Kidney epithelial cell (primary cell): Measurements from ENCODE around the gene MYH9. TPM values are rescaled to one million over a fixed set of nuclear protein-coding genes. Genes with fewer than 3 reads are reported as not detected.

Experiments used
- DNase-seq: peaks from one replicate; pipeline ENCODE4 v3.0.0-alpha.2; 2010; ENCODE audit warnings: low read depth
- H3K27me3 ChIP-seq: 2 replicates; pipeline ENCODE4 v1.6.0; 2011; ENCODE audit warnings: low read length; ENCODE audit not compliant: control insufficient read depth, insufficient read depth
- H3K36me3 ChIP-seq: 2 replicates; pipeline ENCODE4 v1.5.1; 2011; ENCODE audit warnings: low read length; ENCODE audit not compliant: control insufficient read depth, insufficient read depth
- H3K4me3 ChIP-seq: 2 replicates; pipeline ENCODE4 v1.5.1; 2011; ENCODE audit warnings: low read depth, mild to moderate bottlenecking, control low read depth, low read length
- CTCF ChIP-seq: IDR thresholded peaks from 2 replicates; pipeline ENCODE4 v1.5.1; 2011; ENCODE audit warnings: mild to moderate bottlenecking, moderate library complexity, low read length, control low read depth, inconsistent platforms; ENCODE audit not compliant: insufficient read depth, poor library complexity, severe bottlenecking
- total RNA-seq: library from RNA; depleted of rRNA; stranded (reverse); fragments of >200 nt; gene quantifications from 2 replicates; pipeline ENCODE4 v1.2.3, GENCODE V29; 2015

Gene MYH9
- total RNA-seq, 1 donor from 2014 or later = 1,580 TPM

- Histone ChIP-seq H3K4me3 (no peak overlapping the region), H3K27me3 (no peaks in the 10 kb centered on the region), H3K36me3 (no peaks in the 10 kb centered on the region)
- no peak for DNase-seq
- TF ChIP-seq CTCF = no peak
Observed at GRCh38 chr22:36362075-36362474, 25.7 kb downstream of the MYH9 start.

GRCh38 chr22:36360871-36361383 lies 26.8 kb downstream of the MYH9 start:
- no peak for TF ChIP-seq CTCF
- no peak for DNase-seq
- no peaks in the 10 kb centered on the region for H3K27me3 ChIP-seq
- no peak overlapping the region for H3K4me3 ChIP-seq
- no peaks in the 10 kb centered on the region for H3K36me3 ChIP-seq

GRCh38 chr22:36360011-36360410 lies 27.8 kb downstream of the MYH9 start:
- H3K36me3 ChIP-seq = no peaks in the 10 kb centered on the region
- no peak overlapping the region for H3K4me3 ChIP-seq
- no peak for DNase-seq
- no peaks in the 10 kb centered on the region for H3K27me3 ChIP-seq
- TF ChIP-seq CTCF = no peak

- Histone ChIP-seq H3K27me3 (no peaks in the 10 kb centered on the region), H3K4me3 (no peak overlapping the region), H3K36me3 (no peaks in the 10 kb centered on the region)
- no peak for TF ChIP-seq CTCF
- no peak for DNase-seq
Observed at GRCh38 chr22:36359470-36359996, 28.2 kb downstream of the MYH9 start.

- DNase-seq = no peak
- TF ChIP-seq CTCF = no peak
- no peaks in the 10 kb centered on the region for H3K27me3 ChIP-seq
- no peak overlapping the region for H3K4me3 ChIP-seq
- H3K36me3 ChIP-seq = no peaks in the 10 kb centered on the region
Observed at GRCh38 chr22:36358533-36359469, 29.0 kb downstream of the MYH9 start.
